ENCODE measurements around the gene BBS5.

Gene BBS5

GRCh38 chr2:169542433-169542832 is 63.1 kb downstream of the BBS5 start:
- Histone ChIP-seq H3K9me3 (ENCODE audit: control insufficient read depth, insufficient read depth, low read length) (no peaks in the 10 kb centered on the region), H3K9ac (ENCODE audit: low read depth, low read length) (no peak overlapping the region), H3K4me1 (ENCODE audit: insufficient read depth, low read length) (no peaks in the 10 kb centered on the region), H3K36me3 (ENCODE audit: insufficient read depth, low read length) (no peaks in the 10 kb centered on the region; the same call in 1 of the 2 replicates)

- no peak overlapping the region for H3K9ac ChIP-seq (ENCODE audit: low read depth, low read length)
- no peaks in the 10 kb centered on the region for H3K9me3 ChIP-seq (ENCODE audit: control insufficient read depth, insufficient read depth, low read length)
- H3K36me3 ChIP-seq (ENCODE audit: insufficient read depth, low read length) = no peaks in the 10 kb centered on the region; the same call in 1 of the 2 replicates
- H3K4me1 ChIP-seq (ENCODE audit: insufficient read depth, low read length) = no peaks in the 10 kb centered on the region
Observed at GRCh38 chr2:169546756-169547155, 67.5 kb downstream of the BBS5 start.

Measured in ES-I3 (cell line).